Prostate gland (tissue), 2 donors: ENCODE measurements around the gene DIS3L2.

Experiments
- CTCF ChIP-seq, 4 experiments: fragments of 200-600 bp in 2 of 4; fragments of 450-650 bp in 2 of 4; sonication (generic) in 2 of 4; IDR thresholded peaks; 1 replicate in 3 of 4; 2 replicates in 1 of 4; pipeline ENCODE4 v1.5.1; 2016 to 2019; ENCODE audit warnings: antibody characterized with exemption in 4 of 4, mild to moderate bottlenecking in 2 of 4, moderate library complexity in 2 of 4
- POLR2A ChIP-seq: fragments of 450-650 bp; IDR thresholded peaks from one replicate; pipeline ENCODE4 v1.6.1; 2016; ENCODE audit warnings: antibody characterized with exemption, mild to moderate bottlenecking
- POLR2AphosphoS5 ChIP-seq: sonication (generic); formaldehyde crosslinking; IDR thresholded peaks from one replicate; pipeline ENCODE4 v1.6.1; 2017; ENCODE audit warnings: antibody characterized with exemption

GRCh38 chr2:232146294-232146693 is 184.8 kb downstream of the DIS3L2 start:
- no peak for TF ChIP-seq CTCF (IDR thresholded peaks at IDR 0.05)
- no peak for TF ChIP-seq POLR2AphosphoS5
- TF ChIP-seq POLR2A: no peak
